CD4-positive, alpha-beta T cell treated with Interferon alpha-2 for 1 hour (primary cell): ENCODE data around the gene LYZL1.
"Not testable (repeated sequence)": the region's sequence is repeated elsewhere in the genome, so short reads cannot be mapped to it uniquely, and the experiment has no call there.

Experiments
- DNase-seq, 2 donors: peaks; one replicate each; pipeline ENCODE4 v3.0.0-alpha.2; 2020 to 2022

The LYZL1 gene

GRCh38 chr10:29265210-29265768 is 23.6 kb upstream of the LYZL1 start:
- no peak for DNase-seq

GRCh38 chr10:29266641-29267040 is 22.2 kb upstream of the LYZL1 start:
- DNase-seq, result no peak

DNA sequence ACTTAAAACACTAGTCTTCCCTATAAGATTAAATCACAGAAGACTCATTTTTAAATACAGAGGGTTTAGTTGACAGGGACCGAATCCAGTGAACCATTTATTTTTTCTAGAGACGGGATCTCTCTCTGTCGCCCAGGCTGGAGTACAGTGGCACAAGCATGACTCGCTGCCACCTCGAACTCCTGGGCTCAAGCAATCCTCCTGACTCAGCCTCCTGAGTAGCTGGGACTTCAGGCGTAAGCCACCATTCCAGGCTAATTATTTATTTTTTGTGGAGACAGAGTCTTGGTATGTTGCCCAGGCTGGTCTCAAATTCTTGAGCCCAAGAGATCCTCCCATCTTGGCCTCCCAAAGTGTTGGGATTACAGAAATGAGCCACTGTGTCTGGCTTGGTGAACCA is 20.9 kb upstream of the LYZL1 start:
- no peak for DNase-seq

DNA sequence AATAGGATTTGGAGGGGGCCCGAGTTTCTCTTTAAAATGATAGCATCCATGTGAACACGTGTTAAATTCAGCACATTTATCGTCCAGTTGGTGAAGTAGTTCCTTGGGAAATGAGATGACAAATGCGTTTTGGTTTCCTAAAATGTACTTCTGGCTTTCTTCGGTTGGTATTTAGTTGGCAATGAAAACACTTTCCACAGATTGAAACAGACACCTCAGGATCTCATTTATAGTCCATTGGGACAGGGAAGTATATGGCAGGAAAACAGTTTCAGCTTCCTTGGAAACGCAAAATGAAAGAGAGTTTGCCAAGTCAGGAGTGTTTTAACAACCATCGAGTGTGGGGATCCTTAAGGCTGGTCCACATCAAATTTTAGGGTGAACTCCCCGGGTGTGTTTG is 19.4 kb upstream of the LYZL1 start:
- no peak for DNase-seq

DNA sequence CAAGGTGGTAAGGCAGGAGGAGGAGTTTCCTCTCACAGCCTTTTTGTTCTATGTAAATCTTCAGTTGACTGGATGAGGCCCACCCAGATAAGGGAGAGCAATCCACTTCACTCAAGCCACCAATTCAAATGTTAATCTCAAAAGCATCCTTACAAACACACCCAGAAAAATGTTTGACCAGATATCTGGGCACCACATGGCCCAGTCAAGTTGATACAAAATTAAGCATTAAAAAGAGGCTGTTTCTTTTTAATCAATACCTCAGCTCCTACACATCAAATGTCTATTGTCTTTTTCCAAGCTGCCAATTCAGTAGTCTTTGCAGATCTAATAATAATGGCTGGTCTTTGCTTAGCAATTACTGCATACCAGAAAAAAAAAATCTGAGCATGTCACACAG is 18.0 kb upstream of the LYZL1 start:
- DNase-seq, result no peak

DNA sequence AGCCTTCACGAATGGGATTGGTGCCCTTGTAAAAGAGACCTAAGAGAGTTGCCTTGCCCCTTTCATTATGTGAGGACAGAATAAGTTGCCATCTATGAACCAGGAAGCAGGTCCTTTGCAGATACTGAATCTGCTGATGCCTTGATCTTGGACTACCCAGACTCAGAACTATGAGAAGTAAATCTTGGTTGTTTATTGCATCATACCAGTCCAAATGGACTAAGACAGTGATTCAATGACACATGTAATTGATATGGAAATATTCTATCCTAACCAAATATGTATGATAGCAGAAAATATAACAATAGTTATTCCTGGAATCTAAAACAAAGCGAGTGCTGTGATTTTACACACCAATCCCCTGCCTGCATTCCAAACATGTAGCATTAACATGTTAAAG is 17.0 kb upstream of the LYZL1 start:
- DNase-seq, result no peak

- DNase-seq, result no peak
Measured at GRCh38 chr10:29273478-29273877, 15.4 kb upstream of the LYZL1 start.

- DNase-seq, result no peak
Measured at GRCh38 chr10:29276251-29276850, 12.5 kb upstream of the LYZL1 start.

DNA sequence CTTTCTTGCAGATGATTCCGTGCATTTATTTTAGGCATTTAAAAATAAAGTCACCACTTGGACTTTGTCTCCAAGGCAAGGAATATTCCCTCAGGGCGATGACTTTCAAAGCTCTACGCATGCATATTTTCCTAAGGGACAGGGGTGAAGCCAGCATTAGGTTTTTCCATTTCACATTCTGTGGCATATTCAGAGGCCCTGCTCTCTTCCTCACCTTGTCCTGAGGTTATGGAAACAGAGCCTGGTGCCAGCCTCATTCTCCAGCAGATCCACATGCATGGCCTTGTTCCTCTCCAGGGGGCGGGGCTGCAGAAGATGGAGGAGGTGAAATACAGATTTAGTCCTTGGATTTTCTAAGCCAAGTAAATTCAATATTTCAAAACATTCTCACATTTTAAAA is 11.6 kb upstream of the LYZL1 start:
- DNase-seq, result no peak

DNA sequence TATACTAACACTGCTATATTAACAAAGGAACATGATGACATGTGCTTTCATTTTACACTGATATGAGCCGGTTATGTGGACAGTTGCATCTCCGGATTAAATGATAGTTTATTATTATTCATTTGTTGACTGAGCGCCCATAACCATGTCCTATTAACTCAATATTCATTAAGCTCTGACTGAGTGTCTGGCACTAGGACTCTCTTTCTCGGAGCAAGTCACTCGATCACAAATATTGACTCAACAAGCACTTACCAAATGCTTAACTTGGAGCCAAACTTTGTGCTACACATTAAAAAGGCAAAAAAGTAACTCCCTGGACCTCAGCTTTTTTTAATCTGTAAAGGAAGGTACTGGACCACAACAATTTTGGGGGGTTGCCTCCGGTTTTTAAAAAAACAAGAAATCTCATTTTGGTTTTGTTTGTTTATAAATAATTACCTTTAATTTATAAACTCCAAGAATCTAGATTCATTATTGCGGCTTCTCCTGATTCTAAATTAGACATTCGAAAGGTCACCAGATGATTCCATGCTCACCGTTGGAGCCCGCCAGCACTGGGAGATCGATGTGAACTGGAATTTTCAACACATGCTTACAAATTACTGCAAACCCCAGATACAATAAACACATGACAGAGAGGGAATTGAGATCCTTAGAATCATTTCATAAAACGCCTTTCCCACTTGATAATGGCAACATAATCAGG is 8.9 kb upstream of the LYZL1 start:
- DNase-seq, result no peak

GRCh38 chr10:29280488-29280840 is 8.4 kb upstream of the LYZL1 start:
- DNase-seq, result no peak

GRCh38 chr10:29285624-29286051 is 3.2 kb upstream of the LYZL1 start:
- no peak for DNase-seq

GRCh38 chr10:29287635-29288034 is 1.2 kb upstream of the LYZL1 start:
- no peak for DNase-seq

GRCh38 chr10:29291561-29291960 is 2.7 kb downstream of the LYZL1 start:
- DNase-seq, result not testable (repeated sequence)

GRCh38 chr10:29292406-29292805 is 3.5 kb downstream of the LYZL1 start:
- not testable (repeated sequence) for DNase-seq

- DNase-seq, result no peak
Measured at GRCh38 chr10:29295813-29296212, 6.9 kb downstream of the LYZL1 start.

DNA sequence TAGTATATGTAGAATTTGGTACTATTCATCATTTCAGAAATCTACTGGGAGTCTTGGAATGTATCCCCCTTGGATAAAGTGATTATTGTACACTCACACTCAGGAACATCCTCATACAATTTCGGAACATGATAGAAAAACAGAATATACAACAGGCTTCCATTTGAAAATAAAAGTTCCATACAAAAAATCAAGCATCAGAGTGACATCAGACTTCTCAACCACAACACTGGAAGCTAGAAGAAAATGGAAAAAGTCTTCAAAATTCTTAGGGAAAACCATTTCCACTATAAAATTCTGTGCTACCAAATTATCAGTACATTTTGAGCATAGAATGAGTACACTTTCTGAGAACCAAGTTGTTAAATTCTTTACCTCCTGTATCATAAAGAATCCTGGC is 8.8 kb downstream of the LYZL1 start:
- DNase-seq, result no peak

DNA sequence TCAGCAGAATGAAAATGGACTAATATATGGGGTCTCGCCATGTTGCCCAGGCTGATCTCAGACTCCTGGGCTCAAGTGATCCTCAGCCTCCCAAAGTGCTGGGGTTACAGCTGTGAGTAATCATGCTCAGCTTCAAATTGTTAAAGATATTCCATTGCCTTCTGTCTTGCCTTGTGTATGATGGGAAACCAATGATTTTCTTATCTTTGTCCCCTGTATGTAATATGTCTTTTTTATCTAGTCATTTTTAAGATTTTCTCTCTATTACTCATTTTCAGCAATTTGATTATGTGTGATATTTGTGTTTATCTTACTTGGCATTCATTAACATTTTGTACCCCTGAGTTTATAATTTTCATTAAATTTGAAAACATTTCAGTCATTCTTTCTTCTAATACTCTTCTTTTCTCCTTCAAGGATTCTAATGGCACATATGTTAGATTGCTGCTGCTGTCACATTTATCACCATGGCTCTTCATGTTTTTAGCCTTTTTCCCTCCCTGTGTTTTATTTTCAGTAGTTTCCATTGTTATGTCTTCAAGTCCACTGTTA is 12.6 kb downstream of the LYZL1 start:
- no peak for DNase-seq

- no peak for DNase-seq
Measured at GRCh38 chr10:29302499-29302898, 13.6 kb downstream of the LYZL1 start.

GRCh38 chr10:29304264-29304994 is 15.6 kb downstream of the LYZL1 start:
- DNase-seq, result peak; percentile 5 to 30

- no peak for DNase-seq
Measured at GRCh38 chr10:29304995-29305335, 16.1 kb downstream of the LYZL1 start.

DNA sequence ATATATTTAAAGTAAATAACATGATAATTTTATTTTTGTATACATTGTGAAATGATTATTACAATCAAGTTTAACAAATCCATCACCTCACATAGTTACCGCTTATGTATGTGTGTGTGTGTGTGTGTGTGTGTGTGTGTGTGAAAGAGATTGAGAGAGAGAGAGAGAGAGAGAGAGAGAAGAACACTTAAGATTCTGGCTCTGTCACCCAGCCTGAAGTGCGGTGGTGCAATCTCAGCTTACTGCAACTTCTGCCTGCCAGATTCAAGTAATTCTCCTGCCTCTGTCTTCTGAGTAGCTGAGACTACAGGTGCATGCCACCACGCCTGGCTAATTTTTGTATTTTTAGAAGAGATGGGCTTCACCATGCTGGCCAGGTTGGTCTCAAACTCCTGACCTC is 17.8 kb downstream of the LYZL1 start:
- no peak for DNase-seq

- not testable (repeated sequence) for DNase-seq
Measured at GRCh38 chr10:29308142-29308541, 19.3 kb downstream of the LYZL1 start.

GRCh38 chr10:29309465-29309864 is 20.6 kb downstream of the LYZL1 start:
- no peak for DNase-seq
